ENCODE measurements around the gene MAP2K3. TPM values are rescaled to one million over a fixed set of nuclear protein-coding genes. Genes with fewer than 3 reads are reported as not detected.

Gene MAP2K3
- total RNA-seq, 1 experiment from 2014 or later = 39.7 TPM

- CTCF ChIA-PET = interaction anchor here (1.3 kb wide), 1 partner anchor 77 kb away, joined by 4 read pairs; no protein-coding TSS in a partner anchor
- H3K9me3 Mint-ChIP-seq = peaks cover 10% of the 10 kb centered on the region
- ATAC-seq = no peak
- peaks cover 54% of the 10 kb centered on the region for H3K36me3 Mint-ChIP-seq
- POLR2A ChIA-PET = no interaction called here
- peaks cover 3% of the 10 kb centered on the region; the same call in 1 of the 2 replicates for H3K27me3 Mint-ChIP-seq (ENCODE audit: low read depth)
- no peak for TF ChIP-seq ZNF219 (CRISPR knock-in tag; IDR thresholded peaks at IDR 0.05; ENCODE audit: borderline replicate concordance)
- TF ChIP-seq, protein P1, sequence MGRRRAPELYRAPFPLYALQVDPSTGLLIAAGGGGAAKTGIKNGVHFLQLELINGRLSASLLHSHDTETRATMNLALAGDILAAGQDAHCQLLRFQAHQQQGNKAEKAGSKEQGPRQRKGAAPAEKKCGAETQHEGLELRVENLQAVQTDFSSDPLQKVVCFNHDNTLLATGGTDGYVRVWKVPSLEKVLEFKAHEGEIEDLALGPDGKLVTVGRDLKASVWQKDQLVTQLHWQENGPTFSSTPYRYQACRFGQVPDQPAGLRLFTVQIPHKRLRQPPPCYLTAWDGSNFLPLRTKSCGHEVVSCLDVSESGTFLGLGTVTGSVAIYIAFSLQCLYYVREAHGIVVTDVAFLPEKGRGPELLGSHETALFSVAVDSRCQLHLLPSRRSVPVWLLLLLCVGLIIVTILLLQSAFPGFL (CRISPR knock-in tag; IDR thresholded peaks at IDR 0.05; ENCODE audit: borderline replicate concordance) = no peak
- TF ChIP-seq SMAD4 (CRISPR knock-in tag; IDR thresholded peaks at IDR 0.05) = no peak
- TF ChIP-seq GRHL2 (CRISPR knock-in tag; IDR thresholded peaks at IDR 0.05; ENCODE audit: insufficient replicate concordance, severe bottlenecking) = no peak
- no peak for TF ChIP-seq ZNF232 (CRISPR knock-in tag; IDR thresholded peaks at IDR 0.05)
- TF ChIP-seq TEAD1 (CRISPR knock-in tag; IDR thresholded peaks at IDR 0.05) = no peak
- TF ChIP-seq E2F4 (CRISPR knock-in tag; IDR thresholded peaks at IDR 0.05; ENCODE audit: borderline replicate concordance, low read depth) = no peak
- no peak for TF ChIP-seq ZBTB43 (CRISPR knock-in tag; IDR thresholded peaks at IDR 0.05)
- no peak for TF ChIP-seq RELA (CRISPR knock-in tag; IDR thresholded peaks at IDR 0.05; ENCODE audit: borderline replicate concordance)
- no peak for TF ChIP-seq SP1 (CRISPR knock-in tag; conservative IDR thresholded peaks at IDR 0.05)
- no peak for TF ChIP-seq SOX15 (CRISPR knock-in tag; IDR thresholded peaks at IDR 0.05)
- TF ChIP-seq ZNF317 (CRISPR knock-in tag; IDR thresholded peaks at IDR 0.05; ENCODE audit: borderline replicate concordance, low read depth) = no peak
- no peak for DNase-seq (ENCODE audit: low spot score)
- no peak overlapping the region for H3K4me3 Mint-ChIP-seq
- no peak overlapping the region for H3K27ac Mint-ChIP-seq
- H3K4me1 Mint-ChIP-seq = no peaks in the 10 kb centered on the region
Measured at GRCh38 chr17:21301593-21302550, 17.4 kb downstream of the MAP2K3 start.

DNA sequence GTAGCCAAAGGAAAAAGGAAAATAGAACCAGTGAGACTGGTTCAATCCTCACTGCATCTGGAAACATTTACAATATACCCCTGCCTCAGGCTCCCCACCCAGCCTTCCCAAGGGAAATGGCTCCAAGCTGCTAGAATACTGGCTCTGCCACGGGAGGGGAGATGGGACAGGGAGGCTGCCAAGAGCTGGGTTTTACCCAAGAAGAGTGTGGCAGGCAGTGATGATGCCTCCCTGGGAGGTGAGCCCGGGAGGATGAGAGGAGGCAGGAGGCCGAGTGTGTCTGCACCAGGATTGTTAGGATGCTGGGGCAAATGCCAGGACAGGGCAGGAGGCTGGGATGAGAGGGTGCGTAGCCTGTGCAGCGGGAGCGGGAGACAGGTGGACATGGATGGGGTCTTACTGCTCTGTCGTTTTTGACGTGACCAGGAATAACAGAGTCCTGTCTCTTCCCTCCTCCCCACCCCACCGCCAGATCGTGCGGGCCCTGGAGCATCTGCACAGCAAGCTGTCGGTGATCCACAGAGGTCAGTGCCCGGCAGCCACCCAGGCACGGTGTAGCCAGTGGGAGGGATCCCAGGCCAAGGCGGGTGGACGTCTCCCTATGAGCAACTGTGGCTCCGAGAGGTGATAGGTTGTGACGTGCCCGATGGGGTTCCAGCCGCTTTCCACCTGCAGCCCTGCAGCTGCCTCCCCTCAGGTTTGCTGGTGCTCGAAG lies 18.4 kb downstream of the MAP2K3 start:
- ChIA-PET POLR2A (no interaction called here), CTCF (interaction anchor here (0.7 kb wide), 1 partner anchor 154 kb away, joined by 3 read pairs; no protein-coding TSS in a partner anchor)
- Mint-ChIP-seq H3K4me1 (no peaks in the 10 kb centered on the region), H3K4me3 (no peak overlapping the region), H3K27ac (no peak overlapping the region), H3K9me3 (peaks cover 10% of the 10 kb centered on the region), H3K36me3 (peaks cover 52% of the 10 kb centered on the region), H3K27me3 (ENCODE audit: low read depth) (peaks cover 3% of the 10 kb centered on the region; the same call in 1 of the 2 replicates)
- DNase-seq (ENCODE audit: low spot score) (no peak), ATAC-seq (no peak)
- TF ChIP-seq, protein P2, sequence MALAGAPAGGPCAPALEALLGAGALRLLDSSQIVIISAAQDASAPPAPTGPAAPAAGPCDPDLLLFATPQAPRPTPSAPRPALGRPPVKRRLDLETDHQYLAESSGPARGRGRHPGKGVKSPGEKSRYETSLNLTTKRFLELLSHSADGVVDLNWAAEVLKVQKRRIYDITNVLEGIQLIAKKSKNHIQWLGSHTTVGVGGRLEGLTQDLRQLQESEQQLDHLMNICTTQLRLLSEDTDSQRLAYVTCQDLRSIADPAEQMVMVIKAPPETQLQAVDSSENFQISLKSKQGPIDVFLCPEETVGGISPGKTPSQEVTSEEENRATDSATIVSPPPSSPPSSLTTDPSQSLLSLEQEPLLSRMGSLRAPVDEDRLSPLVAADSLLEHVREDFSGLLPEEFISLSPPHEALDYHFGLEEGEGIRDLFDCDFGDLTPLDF (CRISPR knock-in tag; IDR thresholded peaks at IDR 0.05) = no peak
- no peak for TF ChIP-seq MAX (CRISPR knock-in tag; IDR thresholded peaks at IDR 0.05)
- TF ChIP-seq, protein P3, sequence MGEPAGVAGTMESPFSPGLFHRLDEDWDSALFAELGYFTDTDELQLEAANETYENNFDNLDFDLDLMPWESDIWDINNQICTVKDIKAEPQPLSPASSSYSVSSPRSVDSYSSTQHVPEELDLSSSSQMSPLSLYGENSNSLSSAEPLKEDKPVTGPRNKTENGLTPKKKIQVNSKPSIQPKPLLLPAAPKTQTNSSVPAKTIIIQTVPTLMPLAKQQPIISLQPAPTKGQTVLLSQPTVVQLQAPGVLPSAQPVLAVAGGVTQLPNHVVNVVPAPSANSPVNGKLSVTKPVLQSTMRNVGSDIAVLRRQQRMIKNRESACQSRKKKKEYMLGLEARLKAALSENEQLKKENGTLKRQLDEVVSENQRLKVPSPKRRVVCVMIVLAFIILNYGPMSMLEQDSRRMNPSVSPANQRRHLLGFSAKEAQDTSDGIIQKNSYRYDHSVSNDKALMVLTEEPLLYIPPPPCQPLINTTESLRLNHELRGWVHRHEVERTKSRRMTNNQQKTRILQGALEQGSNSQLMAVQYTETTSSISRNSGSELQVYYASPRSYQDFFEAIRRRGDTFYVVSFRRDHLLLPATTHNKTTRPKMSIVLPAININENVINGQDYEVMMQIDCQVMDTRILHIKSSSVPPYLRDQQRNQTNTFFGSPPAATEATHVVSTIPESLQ (CRISPR knock-in tag; IDR thresholded peaks at IDR 0.05) = no peak
- no peak for TF ChIP-seq TEAD4 (CRISPR knock-in tag; IDR thresholded peaks at IDR 0.05)
- no peak for TF ChIP-seq GRHL2 (CRISPR knock-in tag; IDR thresholded peaks at IDR 0.05; ENCODE audit: insufficient replicate concordance, severe bottlenecking)
- no peak for TF ChIP-seq NR2C2 (CRISPR knock-in tag; IDR thresholded peaks at IDR 0.05)
- TF ChIP-seq ZBTB43 (CRISPR knock-in tag; IDR thresholded peaks at IDR 0.05) = no peak
- no peak for TF ChIP-seq ZBTB21 (CRISPR knock-in tag; IDR thresholded peaks at IDR 0.05; ENCODE audit: borderline replicate concordance)
- TF ChIP-seq, protein P4, sequence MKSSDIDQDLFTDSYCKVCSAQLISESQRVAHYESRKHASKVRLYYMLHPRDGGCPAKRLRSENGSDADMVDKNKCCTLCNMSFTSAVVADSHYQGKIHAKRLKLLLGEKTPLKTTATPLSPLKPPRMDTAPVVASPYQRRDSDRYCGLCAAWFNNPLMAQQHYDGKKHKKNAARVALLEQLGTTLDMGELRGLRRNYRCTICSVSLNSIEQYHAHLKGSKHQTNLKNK (CRISPR knock-in tag; IDR thresholded peaks at IDR 0.05) = no peak
- no peak for TF ChIP-seq FOXP1 (CRISPR knock-in tag; IDR thresholded peaks at IDR 0.05; ENCODE audit: borderline replicate concordance)
- TF ChIP-seq ZNF121 (CRISPR knock-in tag; IDR thresholded peaks at IDR 0.05) = no peak
- no peak for TF ChIP-seq ZNF416 (CRISPR knock-in tag; IDR thresholded peaks at IDR 0.05)
- TF ChIP-seq ZNF232 (CRISPR knock-in tag; IDR thresholded peaks at IDR 0.05) = no peak

Measured in WTC11 (cell line).